Measurements from ENCODE around the gene RO60. TPM values are rescaled to one million over a fixed set of nuclear protein-coding genes. Genes with fewer than 3 reads are reported as not detected.

RO60 gene
- total RNA-seq, 1 experiment from 2014 or later = 69.5 TPM

- Histone ChIP-seq H3K9ac (ENCODE audit: low read length) (no peak overlapping the region), H3K79me2 (ENCODE audit: insufficient read depth, low read length) (no peaks in the 10 kb centered on the region), H3K27me3 (ENCODE audit: insufficient read depth, low read length) (no peaks in the 10 kb centered on the region), H3K4me3 (replicated peaks in 1 of 2; ENCODE audit: low read depth in 1 of 2, low read length in 2 of 2) (no peak overlapping the region), H3K9me3 (ENCODE audit: control insufficient read depth in 1 of 2, insufficient read depth in 1 of 2, low read depth in 1 of 2, low read length in 2 of 2) (no peaks in the 10 kb centered on the region), H3K4me1 (ENCODE audit: control insufficient read depth in 1 of 2, insufficient read depth in 2 of 2, low read length in 2 of 2) (no peaks in the 10 kb centered on the region), H3K4me2 (ENCODE audit: low read length) (no peak overlapping the region), H2AFZ (ENCODE audit: low read depth, low read length, poor library complexity, severe bottlenecking) (no peak overlapping the region), H3K9me2 (ENCODE audit: insufficient read depth) (no peaks in the 10 kb centered on the region), H3K27ac (ENCODE audit: low read depth, low read length) (no peak overlapping the region), H4K20me1 (ENCODE audit: insufficient read depth) (no peaks in the 10 kb centered on the region), H3K36me3 (ENCODE audit: control insufficient read depth in 1 of 2, insufficient read depth in 2 of 2, low read length in 2 of 2) (peaks cover 22 to 24% of the 10 kb centered on the region in 2 experiments)
- RAD21 ChIA-PET (ENCODE audit: low non-redundant PET in 1 of 2, low total read pairs in 2 of 2, uncharacterized antibody in 2 of 2, unreplicated experiment in 2 of 2) = no interaction called here
- no TSS peak for BruUV-seq (replicated peaks)
- DNase-seq (ENCODE audit: low read depth, low spot score) = no peak
- no peak for TF ChIP-seq SIN3A (IDR thresholded peaks at IDR 0.05; ENCODE audit: low read depth)
- TF ChIP-seq ZFX (IDR thresholded peaks at IDR 0.05) = no peak
- TF ChIP-seq TCF7L2 (IDR thresholded peaks at IDR 0.05; ENCODE audit: borderline replicate concordance, extremely low read depth, insufficient read depth, insufficient read length) = no peak
- no peak for TF ChIP-seq FOSL1 (IDR thresholded peaks at IDR 0.05; ENCODE audit: low read depth)
- TF ChIP-seq SRF (IDR thresholded peaks at IDR 0.05; ENCODE audit: low read depth) = no peak
- intact Hi-C loops (cut with micrococcal nuclease) = no loop called here
- ATAC-seq = no peak
- POLR2A ChIA-PET = interaction anchor here (1.2 kb wide), 1 partner anchor 29 kb away, joined by 4 read pairs; the partner anchor contains the start of genes RO60 and UCHL5
- CTCF ChIA-PET = interaction anchor here (0.7 kb wide), 1 partner anchor 99 kb away, joined by 5 read pairs; no protein-coding TSS in a partner anchor
These were observed 28.5 kb downstream of the RO60 start for GRCh38 chr1:193087893-193088292.

GRCh38 chr1:193090865-193091264 is 31.5 kb downstream of the RO60 start:
- Histone ChIP-seq H4K20me1 (ENCODE audit: insufficient read depth) (no peaks in the 10 kb centered on the region), H3K27me3 (ENCODE audit: insufficient read depth, low read length) (no peaks in the 10 kb centered on the region), H3K9me2 (ENCODE audit: insufficient read depth) (no peaks in the 10 kb centered on the region), H3K9me3 (ENCODE audit: control insufficient read depth in 1 of 2, insufficient read depth in 1 of 2, low read depth in 1 of 2, low read length in 2 of 2) (no peaks in the 10 kb centered on the region), H3K4me2 (ENCODE audit: low read length) (no peak overlapping the region), H3K27ac (ENCODE audit: low read depth, low read length) (no peak overlapping the region), H2AFZ (ENCODE audit: low read depth, low read length, poor library complexity, severe bottlenecking) (no peak overlapping the region), H3K9ac (ENCODE audit: low read length) (no peak overlapping the region), H3K79me2 (ENCODE audit: insufficient read depth, low read length) (no peaks in the 10 kb centered on the region), H3K36me3 (ENCODE audit: control insufficient read depth in 1 of 2, insufficient read depth in 2 of 2, low read length in 2 of 2) (peaks cover 3 to 9% of the 10 kb centered on the region in 2 experiments; a peak in 2 of 4 replicates), H3K4me1 (ENCODE audit: control insufficient read depth in 1 of 2, insufficient read depth in 2 of 2, low read length in 2 of 2) (no peaks in the 10 kb centered on the region), H3K4me3 (replicated peaks in 1 of 2; ENCODE audit: low read depth in 1 of 2, low read length in 2 of 2) (no peak overlapping the region)
- ATAC-seq (no peak), DNase-seq (ENCODE audit: low read depth, low spot score) (no peak)
- intact Hi-C loops (cut with micrococcal nuclease) = no loop called here
- RAD21 ChIA-PET (ENCODE audit: low non-redundant PET in 1 of 2, low total read pairs in 2 of 2, uncharacterized antibody in 2 of 2, unreplicated experiment in 2 of 2) = no interaction called here
- POLR2A ChIA-PET = interaction anchor here (1.5 kb wide), 1 partner anchor 14 kb away, joined by 3 read pairs; the partner anchor contains the start of gene GLRX2
- no TSS peak for BruUV-seq (replicated peaks)
- CTCF ChIA-PET = interaction anchor here (1.2 kb wide), 1 partner anchor 14 kb away, joined by 3 read pairs; the partner anchor contains the start of gene GLRX2
- TF ChIP-seq SP1 (IDR thresholded peaks at IDR 0.05; ENCODE audit: low read depth) = no peak
- TF ChIP-seq ZFX (IDR thresholded peaks at IDR 0.05) = no peak
- TF ChIP-seq CTCF (IDR thresholded peaks at IDR 0.05 in 2 of 3, conservative IDR thresholded peaks at IDR 0.05 in 1 of 3; ENCODE audit: borderline replicate concordance in 1 of 3, insufficient read depth in 1 of 3, low read depth in 2 of 3, low read length in 2 of 3) = no peak
- TF ChIP-seq ATF3 (IDR thresholded peaks at IDR 0.05) = no peak
- TF ChIP-seq EGR1 (IDR thresholded peaks at IDR 0.05; ENCODE audit: low read depth) = no peak
- TF ChIP-seq ZBTB33 (IDR thresholded peaks at IDR 0.05; ENCODE audit: extremely low read depth, insufficient replicate concordance, low read length) = no peak
- no peak for TF ChIP-seq POLR2A (IDR thresholded peaks at IDR 0.05; ENCODE audit: borderline replicate concordance, extremely low read depth, insufficient read depth, insufficient read length)
- TF ChIP-seq YY1 (IDR thresholded peaks at IDR 0.05; ENCODE audit: extremely low read depth, insufficient replicate concordance, low read depth, low read length) = no peak
- no peak for TF ChIP-seq ELF1 (IDR thresholded peaks at IDR 0.05; ENCODE audit: borderline replicate concordance, low read depth)
- no peak for TF ChIP-seq FOSL1 (IDR thresholded peaks at IDR 0.05; ENCODE audit: low read depth)
- TF ChIP-seq ZNF274 (IDR thresholded peaks at IDR 0.05; ENCODE audit: low read depth, low read length) = no peak
- no peak for TF ChIP-seq TCF7L2 (IDR thresholded peaks at IDR 0.05; ENCODE audit: borderline replicate concordance, extremely low read depth, insufficient read depth, insufficient read length)
- no peak for TF ChIP-seq CBX3 (IDR thresholded peaks at IDR 0.05; ENCODE audit: low read depth)
- no peak for TF ChIP-seq POLR2AphosphoS5 (IDR thresholded peaks at IDR 0.05; ENCODE audit: low read depth, low read length)

Measured in HCT116 (cell line).